ENCODE data around the gene SPART. TPM values are rescaled to one million over a fixed set of nuclear protein-coding genes. Genes with fewer than 3 reads are reported as not detected.
"Not testable (repeated sequence)": the region's sequence is repeated elsewhere in the genome, so short reads cannot be mapped to it uniquely, and the experiment has no call there.

SPART gene
- total RNA-seq, 1 donor from 2014 or later = 63.6 TPM

DNA sequence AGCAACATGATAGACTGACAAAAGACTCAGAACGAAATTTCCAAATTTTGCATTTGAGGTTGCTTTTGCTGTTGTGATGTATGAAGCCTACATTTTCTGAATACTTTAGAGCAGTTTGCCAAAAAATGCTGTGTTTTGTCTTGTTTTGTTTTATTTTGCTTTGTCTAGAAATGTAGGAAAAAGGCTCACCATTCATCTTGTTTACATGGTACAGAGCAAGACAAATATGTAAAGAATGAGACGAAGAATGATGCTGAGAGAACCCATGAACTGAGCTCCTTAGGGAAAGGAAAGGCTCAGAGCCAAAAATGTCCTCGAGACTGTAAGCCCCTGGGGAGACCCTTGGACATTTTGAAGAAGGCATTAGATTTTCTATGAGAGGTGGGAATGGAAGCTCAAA lies 6.8 kb upstream of the SPART start:
- DNase-seq = no peak

DNA sequence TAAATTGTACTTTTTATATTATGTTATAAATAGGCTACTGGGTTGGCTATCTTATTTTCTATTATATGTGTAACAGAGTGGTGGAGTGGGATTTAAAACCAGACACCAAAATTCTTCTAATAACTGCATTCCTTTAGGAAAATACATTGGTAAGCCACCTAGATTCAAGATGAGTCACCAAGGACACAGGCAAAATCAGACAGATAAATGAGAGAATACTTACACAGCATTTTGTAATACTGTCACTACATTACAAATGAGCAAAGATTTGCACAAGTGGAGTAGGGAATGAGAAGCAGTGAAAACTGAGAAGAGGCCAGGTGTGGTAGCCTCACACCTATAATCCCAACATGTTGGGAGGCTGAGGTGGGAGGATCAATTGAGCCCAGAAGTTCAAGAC lies 6.2 kb upstream of the SPART start:
- no peak for DNase-seq

- DNase-seq = no peak
Observed at GRCh38 chr13:36347531-36348210, 1.5 kb upstream of the SPART start.

DNA sequence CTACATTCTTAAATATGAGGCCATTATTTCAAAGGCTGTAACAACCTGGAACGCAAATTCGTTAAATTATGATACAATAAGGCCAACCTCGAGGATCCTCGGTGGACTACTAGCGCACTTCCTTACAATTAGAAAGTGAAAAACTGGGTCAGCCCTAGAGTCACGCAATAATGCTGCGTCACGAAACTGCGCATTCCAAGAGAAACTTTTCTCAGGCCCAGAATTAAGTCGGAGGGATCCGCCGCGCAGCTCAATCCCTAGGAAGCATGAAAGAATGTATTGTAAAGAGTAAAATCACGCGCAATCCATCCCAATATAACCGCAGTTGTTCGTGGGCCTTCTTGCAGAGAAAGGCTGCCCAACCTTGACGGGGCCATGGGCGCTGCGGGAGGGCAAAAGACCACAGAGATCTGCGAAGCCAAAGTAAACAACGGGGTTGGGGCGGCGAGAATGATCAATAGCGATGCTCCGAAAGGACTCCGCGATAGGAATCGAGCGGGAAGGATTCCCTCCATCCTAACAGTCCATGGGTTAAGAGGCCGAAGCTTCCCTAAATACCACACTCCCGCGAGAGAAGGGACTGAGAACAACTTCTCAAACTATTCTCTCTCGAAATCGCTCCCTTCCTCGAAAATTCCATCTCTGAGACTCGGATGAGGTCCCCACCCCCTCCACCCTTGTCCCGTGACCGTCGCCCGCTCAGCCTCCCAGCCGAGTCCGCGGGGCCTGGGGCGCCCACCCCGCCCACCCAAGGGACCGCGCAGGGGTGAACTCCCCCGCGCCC lies 564 bp downstream of the SPART start:
- DNase-seq = peak; percentile 91

GRCh38 chr13:36344886-36345437 lies 1.2 kb downstream of the SPART start:
- peak; percentile 36 for DNase-seq

DNA sequence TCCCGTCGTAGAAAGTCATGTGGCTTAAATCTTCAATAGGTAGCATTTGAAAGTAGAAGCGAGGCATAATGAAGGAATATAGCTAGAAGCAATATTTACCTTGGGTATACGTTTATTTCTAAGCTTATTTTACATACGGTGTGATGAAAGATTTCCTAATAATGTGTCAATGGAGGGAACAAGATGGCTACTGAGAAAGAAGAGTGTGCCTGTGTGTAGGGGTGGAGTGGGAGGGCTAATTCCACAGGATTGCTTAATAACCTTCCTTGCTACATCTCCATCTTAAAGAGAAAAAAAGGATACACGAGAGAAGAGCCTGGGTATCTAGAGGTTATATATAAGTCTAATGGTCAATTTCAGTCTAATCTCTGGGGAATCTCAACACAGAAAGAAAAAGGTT lies 2.0 kb downstream of the SPART start:
- no peak for DNase-seq

DNA sequence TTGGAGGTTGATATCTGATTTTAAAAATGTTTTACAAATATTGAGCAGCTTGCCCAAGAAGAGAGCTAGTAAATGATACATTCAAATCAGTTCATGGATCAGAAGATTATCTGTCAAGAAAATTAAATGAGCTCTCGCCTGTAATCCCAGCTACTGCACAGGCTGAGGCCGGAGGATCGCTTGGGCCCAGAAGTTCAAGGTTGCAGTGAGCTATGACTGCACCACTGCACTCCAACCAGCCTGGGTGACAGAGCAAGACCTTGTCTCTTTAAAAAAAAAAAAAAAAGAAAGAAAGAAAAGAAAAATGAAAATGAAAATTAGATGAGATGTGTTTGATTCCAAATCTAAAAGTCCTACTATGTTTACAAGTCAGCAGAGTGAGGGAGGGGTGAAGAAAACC lies 2.4 kb downstream of the SPART start:
- DNase-seq = no peak

DNA sequence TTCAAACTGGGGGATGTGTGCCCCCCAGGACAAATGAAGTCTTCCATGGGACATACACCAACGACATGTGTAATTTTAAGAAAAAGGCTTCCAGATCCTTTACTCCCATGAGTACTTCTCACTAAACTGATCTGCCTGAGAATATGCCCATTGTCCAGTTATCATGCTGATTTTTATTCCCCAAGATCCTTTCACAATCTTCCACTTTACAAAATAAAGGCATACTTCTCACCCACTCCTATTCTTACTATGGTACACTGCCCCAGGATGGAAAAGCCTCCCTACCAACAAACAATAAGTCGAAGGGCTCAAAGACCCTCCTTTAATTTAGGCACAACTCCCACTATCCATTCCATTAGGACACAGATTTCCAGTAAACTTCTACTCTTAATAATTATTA lies 3.5 kb downstream of the SPART start:
- no peak for DNase-seq

DNA sequence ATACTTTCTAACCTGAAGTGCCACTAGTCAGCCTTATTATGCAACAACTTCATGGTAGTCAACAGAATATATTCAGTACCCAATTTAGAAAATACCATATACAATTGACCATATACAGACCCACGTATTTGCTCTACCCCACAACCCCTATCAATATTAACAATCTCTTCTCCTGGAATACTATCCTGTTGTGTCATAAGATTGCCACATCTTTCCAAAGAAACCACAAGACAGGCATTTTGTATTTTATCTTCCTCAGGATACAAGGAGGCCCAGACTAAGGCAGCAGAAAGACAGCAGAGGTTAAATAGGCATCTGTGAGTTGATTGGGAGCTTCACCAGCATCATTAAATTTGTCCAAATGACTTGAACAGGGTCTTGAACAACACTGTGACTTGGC lies 4.5 kb downstream of the SPART start:
- DNase-seq = no peak

DNA sequence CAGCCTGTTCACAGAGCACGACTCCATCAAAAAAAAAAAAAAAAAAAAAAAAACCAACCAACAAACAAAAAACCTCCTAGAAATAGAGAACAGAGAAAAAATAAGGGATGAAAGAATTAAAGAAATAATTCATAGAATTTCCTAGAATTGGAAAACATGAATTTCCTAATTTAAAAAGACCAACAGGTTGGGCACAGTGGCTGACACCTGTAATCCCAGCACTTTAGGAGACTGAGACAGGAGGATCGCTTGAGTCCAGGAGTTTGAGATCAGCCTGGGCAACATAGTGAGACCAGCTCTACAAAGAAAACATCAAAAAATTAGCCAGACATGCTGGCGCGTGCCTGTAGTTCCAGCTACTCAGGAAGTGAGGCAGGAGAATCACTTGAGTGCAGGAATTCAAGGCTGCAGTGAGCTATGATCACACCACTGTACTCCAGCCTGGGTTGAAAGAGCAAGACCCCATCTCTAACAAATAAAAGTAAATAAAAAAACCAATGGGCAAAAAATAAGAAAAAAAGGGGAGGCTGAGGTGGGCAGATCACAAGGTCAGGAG lies 6.5 kb downstream of the SPART start:
- peak; percentile 50 for DNase-seq

GRCh38 chr13:36337938-36338641 lies 8.1 kb downstream of the SPART start:
- DNase-seq = no peak

DNA sequence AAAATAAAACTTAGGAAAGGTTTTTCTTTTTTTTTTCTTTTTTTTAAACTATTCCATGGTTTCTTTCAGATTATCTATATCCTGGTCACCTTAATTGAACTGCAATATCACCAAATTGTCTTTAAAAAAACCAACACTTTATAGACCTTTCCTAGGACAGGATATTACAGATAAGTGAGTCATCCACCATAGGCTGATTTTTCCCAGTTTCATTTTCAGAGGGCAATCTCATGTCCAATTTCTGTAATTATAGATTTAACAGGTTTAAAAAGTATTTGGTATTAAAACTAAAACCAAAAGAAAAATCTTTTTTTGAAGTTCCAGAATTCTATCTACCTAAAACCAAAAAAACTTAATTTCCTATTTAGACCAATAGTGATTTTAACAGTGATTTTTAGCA lies 13.2 kb downstream of the SPART start:
- DNase-seq = peak; percentile 71

DNA sequence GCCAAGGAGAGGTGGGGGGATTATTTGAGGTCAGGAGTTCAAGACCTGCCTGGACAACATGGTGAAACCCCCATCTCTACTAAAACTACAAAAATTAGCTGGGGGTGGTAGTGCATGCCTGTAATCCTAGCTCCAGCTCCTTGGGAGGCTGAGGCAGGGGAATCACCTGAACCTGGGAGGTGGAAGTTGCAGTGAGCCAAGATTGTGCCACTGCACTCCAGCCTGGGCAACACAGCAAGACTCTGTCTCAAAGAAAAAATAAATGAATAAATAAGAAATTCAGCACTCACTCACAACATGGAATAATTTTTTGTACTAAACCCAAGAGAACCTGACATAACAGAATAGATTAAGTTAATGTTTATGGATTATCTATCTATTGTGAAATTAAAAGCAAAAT lies 13.9 kb downstream of the SPART start:
- not testable (repeated sequence) for DNase-seq

DNA sequence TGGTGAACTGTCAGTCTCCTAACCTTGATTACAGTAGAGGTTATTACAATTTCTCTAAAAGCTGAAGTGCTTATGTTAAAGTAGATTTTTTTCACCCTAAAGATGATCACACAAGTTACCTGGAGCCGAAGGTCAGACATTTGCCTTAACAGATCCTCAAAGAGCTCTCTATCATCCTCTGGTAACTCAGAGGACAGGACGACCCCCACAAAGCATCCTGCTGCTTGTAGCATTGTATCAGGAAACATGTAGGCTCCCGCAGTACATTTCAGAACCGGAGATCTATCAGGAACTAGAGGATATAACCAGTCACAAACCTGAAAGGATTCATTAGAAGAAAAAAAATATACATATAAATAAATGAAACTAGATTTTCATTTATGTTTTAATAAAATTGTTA lies 14.9 kb downstream of the SPART start:
- DNase-seq = no peak

- no peak for DNase-seq
Observed at GRCh38 chr13:36329361-36329760, 16.8 kb downstream of the SPART start.

DNA sequence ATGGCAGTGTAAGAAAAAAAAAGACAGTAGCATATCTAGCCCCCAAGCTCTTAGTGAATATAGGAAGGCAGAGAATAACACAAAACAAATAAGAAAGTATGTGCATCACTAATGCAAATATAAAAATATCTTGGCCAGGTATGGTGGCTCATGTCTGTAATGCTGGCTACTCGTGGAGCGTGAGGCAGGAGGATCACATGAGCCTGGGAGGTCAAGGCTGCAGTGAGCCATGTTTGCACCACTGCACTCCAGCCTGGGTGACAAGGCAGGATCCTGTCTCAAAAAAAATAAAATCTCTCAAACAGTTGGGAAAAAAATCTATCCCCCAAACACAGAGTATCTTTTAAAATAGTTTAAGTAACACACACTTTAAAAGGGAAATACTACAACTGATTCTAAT lies 17.4 kb downstream of the SPART start:
- no peak for DNase-seq

- no peak for DNase-seq
Observed at GRCh38 chr13:36325912-36326311, 20.3 kb downstream of the SPART start.

DNA sequence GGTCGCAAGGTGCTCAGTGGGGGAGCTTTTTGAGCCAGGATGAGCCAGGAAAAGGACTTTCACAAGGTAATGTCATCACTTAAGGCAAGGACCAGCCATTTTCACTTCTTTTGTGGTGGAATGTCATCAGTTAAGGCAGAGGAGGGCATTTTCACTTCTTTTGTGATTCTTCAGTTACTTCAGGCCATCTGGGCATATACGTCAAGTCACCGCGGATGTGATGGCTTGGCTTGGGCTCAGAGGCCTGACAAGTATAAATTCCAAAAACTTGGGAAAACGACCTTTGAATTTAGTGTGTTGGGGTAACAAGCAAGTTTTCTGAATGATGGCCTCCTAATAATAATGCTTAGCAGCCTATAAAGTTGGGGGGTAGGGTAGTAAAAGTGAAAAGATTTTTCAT lies 21.3 kb downstream of the SPART start:
- not testable (repeated sequence) for DNase-seq

DNA sequence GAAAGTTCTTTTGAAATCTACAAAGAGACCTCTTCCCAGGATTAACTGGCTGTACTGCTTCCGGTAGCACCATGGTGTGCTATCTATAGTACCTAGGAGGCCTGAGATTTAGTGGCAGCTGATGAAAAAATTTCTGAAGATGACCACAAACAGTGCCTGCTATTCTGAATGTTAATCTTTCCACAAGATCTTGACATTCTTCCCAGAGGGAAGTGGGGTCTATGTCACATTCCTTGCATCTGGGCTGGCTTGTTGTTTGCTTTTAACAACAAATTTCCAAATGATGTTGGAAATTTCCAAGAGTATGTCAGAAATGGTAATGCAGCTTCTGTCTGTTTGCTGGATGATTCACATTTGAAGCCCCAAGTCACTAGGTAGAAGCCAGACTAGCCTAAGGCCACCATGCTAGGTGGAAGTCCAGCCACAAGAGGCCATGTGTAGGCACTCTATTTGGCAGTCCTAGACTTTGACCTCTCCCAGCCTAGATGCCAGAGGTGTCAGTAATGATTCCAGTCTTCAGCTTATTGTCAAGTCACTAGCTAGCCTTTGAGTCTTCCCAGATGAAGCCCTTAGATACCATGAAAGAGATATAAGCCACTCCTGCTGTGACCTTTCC lies 22.1 kb downstream of the SPART start:
- no peak for DNase-seq

GRCh38 chr13:36323408-36323807 lies 22.8 kb downstream of the SPART start:
- no peak for DNase-seq

GRCh38 chr13:36319793-36320192 lies 26.4 kb downstream of the SPART start:
- not testable (repeated sequence) for DNase-seq

All from dermis blood vessel endothelial cell (primary cell).